T47D (cell line): ENCODE results near the gene MLST8.
"Not testable (repeated sequence)": the region's sequence is repeated elsewhere in the genome, so short reads cannot be mapped to it uniquely, and the experiment has no call there.

ENCODE experiments used
- DNase-seq, 2 experiments: peaks; one replicate each; pipeline versions ENCODE4 v3.0.0 to v3.0.0-alpha.2; 2011 to 2012; ENCODE audit warnings: low read depth in 1 of 2, low spot score in 1 of 2
- JUND ChIP-seq: IDR thresholded peaks from 2 replicates; pipeline ENCODE4 v1.6.1; 2012; ENCODE audit warnings: low read depth
- in situ Hi-C: cut with HindIII; loops from 2 replicates; pipeline ENCODE4 v1.10.0; 2016; ENCODE audit warnings: low sequenced_read_pairs, low pct_unique_long_range_greater_than_20kb

The MLST8 gene

DNA sequence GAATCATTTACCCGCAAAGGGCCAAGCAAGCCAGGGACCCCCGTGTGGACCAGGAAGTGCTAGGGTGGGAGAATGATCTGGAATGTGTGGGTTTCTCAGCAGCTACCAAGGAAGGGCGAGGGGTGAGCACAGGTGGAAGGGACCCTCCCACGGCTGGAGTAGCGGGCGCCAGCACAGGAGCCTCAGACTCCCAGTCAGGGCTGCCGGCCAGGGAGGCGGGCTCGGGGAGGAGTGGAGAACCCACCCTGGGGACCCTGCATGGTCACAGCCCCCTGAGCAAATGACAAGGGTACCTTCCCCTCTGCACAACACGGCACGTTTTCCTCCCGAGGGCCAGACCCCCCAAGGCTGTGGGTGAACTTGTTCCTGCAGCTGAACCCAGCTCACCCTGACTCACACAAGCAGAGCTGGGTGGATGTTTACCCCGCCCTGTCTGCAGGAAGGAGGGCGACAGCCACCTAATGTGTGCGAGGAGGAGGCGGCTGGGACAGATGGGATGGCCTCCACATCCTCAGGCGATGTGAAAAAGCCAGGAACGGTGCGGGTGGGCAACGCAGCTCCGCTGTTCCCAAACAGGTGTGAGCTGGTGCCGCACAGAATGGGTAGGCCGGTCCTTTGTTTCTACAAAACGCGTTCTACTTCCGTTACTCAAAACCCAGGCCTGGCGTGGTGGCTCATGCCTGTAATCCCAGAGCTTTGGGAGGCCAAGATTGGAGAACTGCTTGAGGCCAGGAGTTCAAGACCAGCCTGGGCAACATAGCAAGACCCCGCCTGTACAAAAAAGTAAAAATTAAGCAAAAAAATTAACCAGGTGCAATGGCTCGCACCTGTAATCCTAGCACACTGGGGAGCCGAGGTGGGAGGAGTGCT lies 39.9 kb downstream of the MLST8 start:
- no peak for DNase-seq
- no peak for TF ChIP-seq JUND
- in situ Hi-C loops: no loop called here

DNA sequence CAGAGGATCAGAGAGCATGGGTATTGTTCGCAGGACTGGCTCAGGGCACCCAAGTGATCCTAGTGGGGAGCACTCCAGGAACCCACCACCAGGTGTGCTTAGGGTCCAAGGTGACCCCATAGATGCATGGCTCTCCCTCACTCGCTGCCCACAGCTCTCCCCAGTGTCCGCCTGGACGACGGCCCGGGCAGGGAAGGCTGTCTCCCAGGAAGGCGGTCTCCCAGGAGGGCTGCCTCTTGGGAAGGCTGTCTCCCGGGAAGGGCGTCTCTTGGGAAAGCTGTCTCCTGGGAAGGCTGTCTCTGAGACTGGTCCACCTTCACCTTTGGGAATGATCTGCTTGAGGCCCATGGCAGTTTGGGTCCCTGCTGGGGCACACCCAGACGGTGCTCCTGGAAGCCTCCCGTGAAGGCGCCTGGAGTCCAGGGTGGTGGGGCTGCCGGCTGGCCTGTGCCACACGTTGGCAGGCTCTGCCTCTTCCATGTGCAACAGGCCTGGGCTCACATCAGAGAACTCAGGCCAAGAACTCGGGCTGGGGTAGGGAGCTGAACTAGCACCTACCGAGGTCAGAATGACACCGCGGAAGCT lies 41.1 kb downstream of the MLST8 start:
- no peak for TF ChIP-seq JUND
- in situ Hi-C loops: no loop called here
- DNase-seq: no peak

DNA sequence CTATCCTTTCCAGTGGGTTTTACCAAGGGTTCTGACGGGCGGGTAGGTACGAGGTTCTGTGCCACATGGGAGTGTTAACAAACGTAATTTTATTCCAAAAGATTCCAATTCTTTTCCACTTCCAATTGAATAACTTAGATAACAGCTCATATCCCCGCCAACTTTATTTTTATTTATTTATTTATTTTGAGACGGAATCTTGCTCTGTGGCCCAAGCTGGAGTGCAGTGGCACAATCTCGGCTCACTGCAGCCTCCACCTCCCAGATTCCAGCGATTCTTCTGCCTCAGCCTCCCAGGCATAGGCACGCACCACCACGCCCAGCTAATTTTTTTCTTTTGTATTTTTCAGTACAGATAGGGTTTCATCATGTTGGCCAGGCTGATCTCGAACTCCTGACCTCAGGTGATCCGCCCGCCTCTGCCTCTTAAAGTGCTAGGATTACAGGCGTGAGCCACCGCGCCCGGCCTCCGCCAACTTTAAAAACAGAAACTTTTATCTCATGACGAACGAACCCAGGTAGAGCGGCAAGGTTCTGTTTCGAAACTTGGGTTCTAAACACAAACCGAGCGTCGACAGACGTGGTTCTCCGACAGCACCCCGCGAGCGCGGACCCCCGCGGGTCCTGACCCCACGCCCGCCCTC lies 45.5 kb downstream of the MLST8 start:
- no peak for TF ChIP-seq JUND
- DNase-seq: peak in 1 of 2 experiments; percentile 38
- in situ Hi-C loops: no loop called here

DNA sequence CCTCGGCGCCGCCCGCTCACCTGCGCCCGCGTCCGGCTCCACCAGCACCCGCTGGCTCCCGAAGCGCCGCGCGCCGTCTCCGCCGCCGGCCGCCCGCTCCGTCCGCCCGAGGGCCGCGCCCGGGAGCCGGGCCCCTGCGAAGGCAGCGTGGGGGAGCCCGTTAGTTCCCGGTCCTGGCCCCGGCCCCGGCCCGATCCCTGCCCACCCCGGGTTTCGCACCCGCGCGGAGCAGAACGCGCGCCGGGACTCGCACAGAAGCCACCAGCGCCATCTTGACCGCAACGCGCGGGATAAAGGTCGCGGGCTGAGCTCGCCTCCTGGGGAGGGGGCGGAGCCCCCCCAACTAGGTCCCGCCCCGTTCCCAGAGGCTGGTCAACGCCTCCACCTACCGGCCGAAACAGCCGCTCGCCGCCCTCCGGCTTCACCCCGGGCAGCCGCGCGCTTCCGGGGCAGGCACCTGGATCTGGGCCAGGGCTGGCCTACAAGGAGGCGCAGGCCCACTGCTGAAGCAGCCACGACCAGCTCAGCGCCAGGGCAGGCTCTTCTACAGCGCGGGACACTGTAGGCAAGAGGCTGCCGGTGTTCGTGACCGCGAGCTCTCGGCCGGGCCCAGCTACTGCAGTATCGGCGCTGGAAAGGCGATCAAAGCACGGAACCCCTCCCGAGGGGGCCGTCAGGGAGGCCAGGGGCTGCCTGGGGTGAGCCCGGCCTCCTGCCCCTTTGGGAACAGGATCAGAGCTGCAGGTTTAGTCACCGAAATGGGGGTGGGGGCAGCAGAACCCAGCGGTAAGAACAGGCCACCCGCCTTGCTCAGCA lies 46.2 kb downstream of the MLST8 start, which contains the start of gene ECI1:
TSS of gene ECI1 (minus strand) at position 292 of the 816 bp plus-strand sequence. CDS start at position 271, 21 bp downstream.
- TF ChIP-seq JUND: no peak
- DNase-seq: peak; percentile 95 to 98
- in situ Hi-C loops: no loop called here

DNA sequence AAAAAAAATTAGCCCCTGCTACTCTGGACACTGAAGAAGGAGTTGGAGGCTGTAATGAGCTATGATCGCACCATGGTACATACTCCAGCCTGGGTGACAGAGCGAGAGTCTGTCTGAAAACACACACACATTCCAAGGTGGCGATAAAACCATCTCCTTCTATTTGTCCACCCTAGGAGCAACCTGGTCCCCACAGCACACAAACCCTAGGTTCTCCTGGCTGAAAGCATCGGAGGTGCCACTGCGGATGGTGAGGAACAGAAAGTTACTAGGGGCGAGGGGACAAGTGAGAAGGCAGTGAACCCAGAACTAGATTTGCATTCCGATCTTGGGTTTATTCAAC lies 47.5 kb downstream of the MLST8 start:
- peak in 1 of 2 experiments; percentile 33 for DNase-seq
- no peak for TF ChIP-seq JUND
- in situ Hi-C loops: no loop called here

DNA sequence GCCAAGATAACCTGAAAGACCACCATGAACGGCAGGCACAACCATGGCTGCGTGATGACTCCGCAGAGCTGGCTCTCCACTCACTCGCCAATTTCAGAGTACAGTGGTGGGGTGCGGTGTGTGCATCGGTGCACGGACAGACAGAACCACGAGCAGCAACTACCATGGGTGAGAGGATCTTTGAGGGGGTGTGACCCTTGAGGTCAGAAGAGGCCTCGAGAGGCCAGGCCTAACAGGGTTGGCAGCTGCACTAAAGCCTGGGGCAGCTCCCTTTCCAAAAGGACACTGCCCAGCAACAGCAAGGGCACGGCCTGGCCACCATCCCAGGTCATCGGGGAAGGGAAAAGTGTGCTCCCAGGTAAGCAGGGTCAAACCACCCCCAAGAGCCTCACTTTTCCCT lies 48.0 kb downstream of the MLST8 start:
- in situ Hi-C loops: no loop called here
- DNase-seq: no peak
- no peak for TF ChIP-seq JUND

DNA sequence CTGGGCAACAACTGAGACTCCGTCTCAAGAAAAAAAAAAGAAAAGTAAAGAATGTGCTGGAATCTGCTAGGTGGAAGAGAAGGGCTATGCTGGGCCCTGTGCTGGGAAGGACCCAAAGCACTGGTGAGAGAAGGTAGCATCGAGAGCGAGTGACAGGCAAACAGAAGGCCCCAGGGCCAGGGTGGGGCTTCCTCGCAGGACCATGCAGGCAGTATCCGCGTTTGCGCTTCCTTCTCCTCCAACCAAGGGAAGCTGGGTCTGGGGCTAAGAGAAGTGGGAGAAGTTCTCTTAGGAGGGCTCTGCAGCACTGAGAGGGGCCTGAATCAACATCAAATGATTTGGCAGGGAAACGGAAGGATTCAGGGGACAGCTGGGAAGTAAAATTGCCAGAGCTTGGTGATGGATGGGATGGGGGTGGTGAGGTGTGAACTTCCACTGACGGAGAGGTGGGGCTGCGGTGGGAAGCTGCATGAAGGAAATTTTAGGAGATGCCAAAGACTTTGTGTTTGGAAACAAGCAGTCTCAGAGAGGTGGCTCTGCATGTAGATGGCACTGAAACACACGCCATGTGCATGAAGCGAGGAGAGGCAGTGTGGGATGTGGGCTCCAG lies 51.4 kb downstream of the MLST8 start:
- DNase-seq: no peak
- in situ Hi-C loops: no loop called here
- TF ChIP-seq JUND: no peak

DNA sequence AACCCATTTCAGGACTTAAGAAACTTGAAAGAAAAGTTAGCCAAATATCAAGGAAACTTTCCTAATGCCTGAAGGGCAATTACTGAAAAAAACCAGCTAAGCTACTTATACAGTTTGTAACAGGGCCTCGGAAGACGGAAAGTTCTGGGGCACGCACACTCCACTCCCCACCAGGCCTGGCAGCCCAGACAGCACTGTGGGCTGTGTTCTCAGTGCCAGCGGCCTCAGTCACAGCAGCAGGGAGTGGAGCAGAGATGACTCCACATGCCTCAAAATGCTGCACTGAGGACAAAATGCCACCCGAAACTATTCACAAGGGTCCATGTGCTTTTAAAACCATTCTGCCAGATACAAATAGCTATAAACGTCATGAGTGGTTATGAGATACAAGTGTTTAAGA lies 52.5 kb downstream of the MLST8 start:
- no peak for TF ChIP-seq JUND
- no peak for DNase-seq
- in situ Hi-C loops: no loop called here

DNA sequence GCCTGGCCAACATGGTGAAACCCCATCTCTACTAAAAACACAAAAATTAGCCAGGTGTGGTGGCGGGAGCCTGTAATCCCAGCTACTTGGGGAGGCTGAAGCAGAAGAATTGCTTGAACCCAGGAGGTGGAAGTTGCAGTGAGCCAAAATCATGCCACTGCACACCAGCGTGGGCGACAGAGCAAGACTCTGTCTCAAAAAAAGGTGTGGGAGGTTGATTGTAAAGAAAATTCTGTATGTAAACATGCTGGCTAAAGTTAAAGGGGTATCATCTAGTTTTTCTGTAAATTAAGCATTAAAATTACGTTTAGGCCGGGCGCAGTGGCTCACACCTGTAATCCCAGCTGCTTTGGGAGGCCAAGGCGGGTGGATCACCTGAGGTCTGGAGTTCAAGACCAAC lies 53.3 kb downstream of the MLST8 start:
- in situ Hi-C loops, DNase-seq: not testable (repeated sequence)
